Fibroblast of skin of right biceps (primary cell): Measurements from ENCODE around the gene AMBN.

Source experiments
- DNase-seq: peaks from one replicate; pipeline ENCODE4 v3.0.0-alpha.2; 2013

The AMBN gene, protein sequence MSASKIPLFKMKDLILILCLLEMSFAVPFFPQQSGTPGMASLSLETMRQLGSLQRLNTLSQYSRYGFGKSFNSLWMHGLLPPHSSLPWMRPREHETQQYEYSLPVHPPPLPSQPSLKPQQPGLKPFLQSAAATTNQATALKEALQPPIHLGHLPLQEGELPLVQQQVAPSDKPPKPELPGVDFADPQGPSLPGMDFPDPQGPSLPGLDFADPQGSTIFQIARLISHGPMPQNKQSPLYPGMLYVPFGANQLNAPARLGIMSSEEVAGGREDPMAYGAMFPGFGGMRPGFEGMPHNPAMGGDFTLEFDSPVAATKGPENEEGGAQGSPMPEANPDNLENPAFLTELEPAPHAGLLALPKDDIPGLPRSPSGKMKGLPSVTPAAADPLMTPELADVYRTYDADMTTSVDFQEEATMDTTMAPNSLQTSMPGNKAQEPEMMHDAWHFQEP

DNA sequence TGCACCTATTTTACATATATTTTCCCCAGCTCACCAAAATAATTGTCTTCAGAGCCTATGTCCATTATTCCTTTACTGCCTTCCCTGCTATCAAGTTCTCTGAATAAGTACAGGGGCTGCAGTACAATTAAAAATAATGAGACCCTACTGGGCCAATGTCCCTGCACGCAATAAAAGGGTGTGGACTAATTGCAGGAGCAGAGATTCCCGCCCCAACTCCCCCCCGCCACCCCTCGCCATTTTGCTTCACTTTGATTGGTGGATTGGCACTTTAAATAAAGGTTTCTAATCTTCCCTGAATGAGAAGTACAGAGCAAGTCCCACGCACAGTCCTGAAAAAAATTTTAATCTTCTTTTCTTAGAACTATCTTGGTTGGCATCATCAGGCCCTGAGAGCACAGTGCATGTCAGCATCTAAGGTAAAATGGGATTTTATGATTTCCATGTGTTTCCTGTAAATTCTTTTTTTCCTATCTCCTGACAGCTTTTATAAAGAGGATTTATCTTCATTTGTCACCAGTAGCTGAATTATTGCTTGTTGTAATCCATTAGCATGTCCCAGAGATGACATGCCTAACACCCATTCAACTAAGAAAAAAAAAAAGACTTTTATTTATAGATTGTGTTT is at the start of gene AMBN:
TSS of gene AMBN (plus strand) at position 302 of the 628 bp plus-strand sequence. CDS start at position 405, 103 bp downstream.
- no peak for DNase-seq

DNA sequence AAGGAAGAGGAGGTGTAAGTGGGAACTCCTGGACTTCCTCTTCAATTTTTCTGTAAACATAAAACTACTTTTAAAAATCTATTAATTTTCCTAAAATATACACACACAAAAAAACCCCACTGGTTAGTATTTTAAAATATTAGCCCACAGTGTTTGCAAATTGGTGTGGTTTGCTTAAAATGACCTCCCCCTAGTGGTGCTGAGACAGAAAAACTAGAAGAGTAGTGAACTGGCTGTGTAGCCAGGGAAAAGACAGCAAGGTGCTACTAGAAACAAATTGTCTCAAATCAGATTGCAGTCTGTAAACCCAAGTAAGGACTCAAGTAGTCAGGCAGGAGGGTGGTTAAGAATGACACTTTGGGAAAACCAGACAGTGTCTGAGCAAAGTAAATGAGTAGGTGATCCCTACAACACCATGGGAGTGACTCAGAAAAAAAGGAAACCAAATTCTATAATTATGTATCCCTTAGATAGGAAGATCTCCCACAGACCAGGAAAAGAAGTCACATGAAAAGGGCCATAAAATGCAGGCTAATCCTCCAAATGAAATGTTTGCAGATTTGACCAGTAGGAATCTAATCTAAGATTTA is 47.7 kb upstream of the AMBN start:
- no peak for DNase-seq

DNA sequence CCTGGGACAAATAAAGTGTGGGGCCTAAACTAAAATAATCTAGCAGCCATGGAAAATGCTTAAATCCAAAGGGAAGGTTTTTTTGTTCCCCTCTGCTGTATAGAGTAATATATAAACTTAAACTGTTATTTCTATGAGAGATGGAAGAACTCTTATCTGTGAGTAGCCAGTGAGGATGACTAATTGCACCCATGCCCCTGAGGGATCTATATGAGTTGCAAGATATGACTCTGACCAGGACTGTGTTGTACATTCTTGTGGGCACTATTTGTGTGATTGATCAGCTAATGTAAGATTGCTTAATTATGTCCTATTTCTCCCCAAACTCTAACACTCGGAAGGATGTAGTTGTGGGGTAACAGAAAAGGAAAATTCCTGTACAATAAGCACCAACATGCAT is 35.2 kb upstream of the AMBN start:
- DNase-seq: peak; percentile 8

DNA sequence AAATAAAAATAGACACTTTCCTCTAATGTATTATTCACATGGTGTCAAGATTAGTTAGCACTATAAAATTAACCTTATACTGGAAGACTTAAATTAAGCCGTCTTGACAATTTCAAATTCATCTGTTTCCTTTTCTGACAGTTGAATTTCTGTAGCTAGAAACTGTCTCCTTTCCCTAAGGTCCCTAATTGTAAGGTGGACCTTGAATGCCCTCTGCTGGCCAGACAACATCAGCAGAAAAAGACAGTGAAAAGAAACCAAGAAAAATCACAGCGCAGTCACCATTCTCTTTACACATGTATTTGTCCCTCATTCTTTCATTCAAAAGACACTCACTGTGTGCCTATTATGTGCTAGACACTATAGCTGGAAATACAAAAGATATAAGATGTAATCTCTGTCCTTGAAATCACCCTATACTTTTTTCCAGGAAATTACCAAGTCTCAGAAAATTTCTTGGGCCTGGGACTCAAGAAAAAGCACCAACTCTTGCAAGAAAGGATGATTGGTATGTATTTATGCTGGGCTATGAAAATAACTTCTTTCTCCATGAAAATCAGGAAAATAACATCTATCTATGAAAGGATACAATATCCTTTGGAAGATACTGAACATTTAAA is 32.7 kb upstream of the AMBN start:
- peak; percentile 22 for DNase-seq

DNA sequence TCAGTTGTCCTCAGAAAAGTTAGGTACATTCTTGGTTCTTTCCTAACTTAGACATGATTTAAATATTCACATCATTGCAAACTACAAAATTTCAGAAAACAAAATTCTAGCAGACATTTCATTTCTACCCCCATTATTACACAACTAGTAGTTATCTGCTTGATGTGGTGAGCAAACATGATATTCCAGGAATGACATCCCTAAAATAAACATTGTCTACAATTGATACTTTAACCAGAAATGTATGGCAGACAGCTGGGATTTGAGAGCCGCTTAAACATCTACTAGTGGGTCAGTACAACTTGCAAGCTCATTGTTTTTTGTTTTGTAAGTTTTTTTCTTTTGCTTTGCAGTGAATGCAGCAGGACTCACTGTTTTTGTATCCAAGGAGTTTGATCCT is 32.1 kb upstream of the AMBN start:
- peak; percentile 1 for DNase-seq

DNA sequence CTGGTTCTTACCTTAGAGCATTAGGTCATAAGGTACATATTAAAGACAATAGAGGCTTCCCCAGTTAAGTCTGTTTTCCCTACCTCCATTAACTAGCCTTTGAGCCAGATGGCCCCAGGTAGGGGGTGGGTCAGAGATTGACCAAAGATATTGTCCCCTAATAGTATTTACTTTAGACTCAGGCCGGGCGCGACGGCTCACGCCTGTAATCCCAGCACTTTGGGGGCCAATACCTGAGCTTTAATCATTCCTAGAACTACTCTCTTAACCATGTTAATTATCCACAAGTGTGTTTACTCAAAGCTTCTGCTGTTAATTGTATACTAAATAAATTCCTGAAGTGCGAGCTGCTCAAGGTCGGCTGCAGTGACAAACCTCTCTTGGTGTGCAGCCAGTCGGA is 28.0 kb upstream of the AMBN start:
- no peak for DNase-seq

DNA sequence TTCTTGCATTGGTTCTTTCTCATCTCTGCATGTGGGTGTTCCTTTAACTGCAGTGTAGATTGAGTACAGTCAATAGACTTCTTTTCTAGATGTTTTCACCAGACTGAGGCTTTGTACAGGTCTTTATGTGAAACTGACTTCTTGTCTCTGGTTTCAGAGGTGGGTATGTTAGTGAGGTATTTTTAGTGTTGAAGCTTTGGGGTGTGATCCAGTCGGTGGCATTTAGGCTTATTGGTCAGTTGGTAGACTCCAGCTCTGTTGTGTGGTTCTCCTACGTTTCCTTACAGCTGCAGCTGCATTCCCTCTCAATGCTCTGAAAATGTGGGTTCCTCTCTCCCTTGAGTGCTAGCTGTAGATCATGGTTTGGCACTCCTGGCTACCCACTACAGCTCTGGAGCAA is 21.3 kb upstream of the AMBN start:
- no peak for DNase-seq

DNA sequence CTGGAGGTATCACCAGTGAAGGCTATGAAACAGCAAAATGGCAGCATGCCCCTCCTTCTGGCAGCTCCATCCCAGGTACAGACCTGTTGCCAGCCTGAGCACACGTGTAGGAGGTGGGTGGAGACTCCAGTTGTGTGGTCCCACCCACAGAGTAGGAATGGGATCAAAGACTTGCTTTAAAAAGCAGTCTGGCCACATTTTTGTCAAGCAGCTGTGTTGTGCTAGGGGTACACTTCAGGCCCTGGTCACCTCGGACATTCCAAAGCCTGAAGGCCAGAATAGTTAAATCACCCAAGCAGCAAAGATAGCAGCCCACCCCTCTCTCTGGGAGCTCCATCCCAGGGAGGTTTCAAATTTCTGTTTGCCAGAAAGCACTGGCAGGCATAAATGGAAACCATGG is 20.3 kb upstream of the AMBN start:
- no peak for DNase-seq

DNA sequence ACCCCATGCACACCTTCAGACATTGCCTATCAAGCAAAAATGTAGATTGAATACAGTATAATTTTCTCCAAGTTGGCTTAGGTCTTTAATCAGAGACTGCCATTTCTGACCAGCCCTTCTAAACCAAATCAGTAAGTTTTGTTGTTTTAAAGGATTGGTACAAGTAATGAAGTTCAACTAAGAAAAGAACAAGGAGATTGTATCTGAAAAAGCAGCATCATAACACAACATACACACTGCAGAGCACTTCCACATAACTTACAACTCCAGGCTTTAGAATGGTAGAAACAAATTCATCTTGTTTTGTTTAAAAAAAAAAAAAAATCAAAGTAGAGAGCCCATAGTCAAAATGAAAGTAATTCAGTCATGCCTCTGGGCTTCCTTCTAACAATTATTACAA is 16.1 kb upstream of the AMBN start:
- DNase-seq: no peak

DNA sequence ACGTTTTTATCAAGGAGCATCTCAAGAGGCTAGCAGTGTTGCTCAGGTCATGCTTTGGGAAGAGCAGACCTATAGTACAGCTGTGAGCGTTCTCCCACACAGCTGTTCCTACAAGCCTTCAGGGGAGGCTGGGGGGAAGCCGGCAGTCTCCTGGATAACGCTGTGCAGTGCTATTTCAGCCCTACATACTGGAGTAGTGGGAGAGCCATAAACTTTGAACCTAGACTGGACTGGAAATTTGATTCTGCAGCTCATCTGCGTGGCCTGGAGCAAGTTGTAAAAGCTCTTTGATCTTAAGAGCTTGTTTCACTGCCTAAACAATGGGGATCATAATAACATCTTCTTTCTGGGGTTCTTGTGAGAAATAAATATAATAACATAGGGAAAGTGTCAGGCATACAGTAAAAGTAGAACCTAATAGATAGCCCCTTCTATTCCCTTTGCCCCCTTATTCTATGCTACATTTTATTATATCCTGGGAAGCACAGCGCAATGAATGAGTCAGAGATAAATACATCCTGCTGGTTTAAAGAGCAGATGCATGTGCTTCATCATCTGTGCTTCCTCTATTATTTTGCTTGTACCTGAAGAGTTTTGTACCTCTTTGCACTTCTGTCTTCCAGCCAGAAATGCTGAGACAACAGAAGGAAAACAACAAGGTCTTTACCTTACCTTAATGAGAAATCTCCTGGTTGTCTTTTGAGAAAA is 14.7 kb upstream of the AMBN start:
- DNase-seq: no peak

DNA sequence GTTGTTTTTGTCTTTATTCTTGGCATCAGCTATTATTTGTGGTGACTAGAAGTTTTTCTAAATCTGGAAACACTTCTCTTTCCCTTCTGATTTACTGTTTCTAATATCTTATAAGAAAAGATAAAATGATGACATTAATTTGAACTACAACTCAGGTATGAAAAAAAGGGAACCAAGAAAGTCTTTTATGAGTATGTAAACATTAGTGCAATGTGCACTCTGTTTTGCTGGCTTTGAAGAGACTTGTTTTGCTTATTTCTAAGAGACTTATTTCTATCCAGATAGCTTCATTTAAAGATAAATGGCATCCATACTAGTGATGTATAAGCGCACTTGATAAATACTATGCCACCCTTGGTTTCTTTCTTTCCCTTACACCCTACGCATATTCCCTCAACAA is 10.1 kb upstream of the AMBN start:
- no peak for DNase-seq

DNA sequence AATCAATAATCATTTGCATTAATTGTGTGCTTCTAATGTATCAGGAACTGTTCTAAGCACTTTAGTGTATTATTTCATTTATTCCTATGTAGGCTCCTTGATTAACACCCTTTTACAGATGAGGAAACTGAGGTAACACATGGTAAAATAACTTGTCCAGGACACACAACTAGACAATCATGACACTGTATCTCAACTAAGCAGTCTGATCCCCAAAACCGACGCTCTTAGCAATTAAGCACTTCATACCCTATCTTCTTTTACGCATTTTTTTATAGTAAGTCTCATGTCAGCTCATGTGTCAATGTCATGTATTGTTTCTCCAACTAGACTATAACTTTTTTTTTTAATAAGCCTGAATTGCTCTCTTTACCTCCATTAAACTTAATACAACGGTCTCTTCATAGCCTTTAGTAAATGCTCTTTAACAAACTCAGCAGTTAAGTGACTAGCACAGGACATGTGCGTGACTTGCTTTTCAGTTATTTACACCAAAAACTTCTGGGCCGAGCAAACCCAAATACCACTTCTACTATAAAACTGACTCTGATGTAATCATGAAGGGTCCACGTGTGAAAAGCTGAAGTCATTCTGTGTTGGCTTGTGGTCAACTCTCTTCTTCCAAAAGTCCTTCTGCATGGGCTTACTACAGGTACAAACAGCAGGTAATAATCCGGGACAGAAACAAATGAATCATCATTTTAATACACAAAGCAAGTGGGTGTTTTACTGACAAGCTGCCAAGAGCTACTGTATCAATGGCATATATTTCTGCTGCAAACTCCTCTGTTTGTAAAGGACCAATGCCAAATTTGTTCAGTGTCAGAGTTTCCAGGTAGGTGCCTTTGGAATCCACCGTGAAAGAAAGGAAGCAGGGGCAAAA is 7.9 kb upstream of the AMBN start:
- DNase-seq: no peak

DNA sequence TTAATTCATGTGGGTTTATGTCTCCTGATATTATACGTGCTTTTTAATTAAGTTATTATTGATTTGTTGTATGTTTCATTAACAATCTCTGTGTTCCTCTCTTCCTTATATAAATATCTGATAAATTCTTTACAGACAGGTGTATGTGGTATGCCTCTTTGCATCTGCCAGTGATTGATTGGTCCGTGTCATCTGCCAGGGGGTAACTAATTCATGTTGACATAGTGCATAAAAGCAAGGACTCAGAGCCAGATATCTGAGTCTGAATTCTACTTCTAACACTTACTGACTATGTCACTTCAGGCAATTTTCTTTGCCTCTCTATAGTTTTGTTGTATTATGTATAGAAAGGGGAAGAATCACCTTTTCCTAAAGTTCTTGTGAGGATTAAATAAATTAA is 5.2 kb upstream of the AMBN start:
- DNase-seq: no peak

DNA sequence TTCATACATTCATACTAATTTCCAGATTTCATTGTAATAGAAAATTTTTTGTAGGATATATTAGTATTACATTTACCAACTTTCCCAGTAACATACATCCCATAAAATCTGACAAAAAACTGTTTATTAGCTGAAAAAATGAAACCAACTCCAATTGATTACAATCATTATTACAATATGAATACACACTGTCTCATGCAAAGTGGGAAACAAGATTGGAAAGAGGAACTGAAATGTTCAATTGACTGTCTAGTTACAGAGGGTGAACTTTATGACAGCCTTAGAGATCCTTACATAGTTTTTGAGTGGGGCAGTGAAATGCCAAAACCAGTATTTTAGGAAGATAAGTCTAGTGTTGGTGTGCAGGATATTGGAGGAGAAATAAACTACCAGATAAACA is 2.3 kb upstream of the AMBN start:
- no peak for DNase-seq

DNA sequence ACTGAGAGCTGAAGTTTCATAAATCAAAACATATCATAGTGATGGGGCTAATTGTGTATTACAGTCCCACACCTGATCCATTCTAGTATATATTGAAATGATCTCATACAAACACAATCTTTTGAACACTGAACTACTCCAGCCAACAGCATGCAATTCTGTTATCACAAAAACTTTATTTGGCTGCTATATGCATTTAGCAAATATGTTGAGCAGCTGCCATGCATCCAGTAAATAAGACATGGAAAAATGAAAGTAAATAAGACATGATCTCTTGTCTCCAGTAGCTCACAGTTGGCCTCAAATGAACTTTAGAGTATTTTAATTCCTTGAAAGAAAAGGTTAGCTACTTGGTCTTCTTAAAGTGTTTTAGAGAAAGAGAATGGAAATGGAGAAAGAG is 2.1 kb downstream of the AMBN start:
- DNase-seq: no peak

DNA sequence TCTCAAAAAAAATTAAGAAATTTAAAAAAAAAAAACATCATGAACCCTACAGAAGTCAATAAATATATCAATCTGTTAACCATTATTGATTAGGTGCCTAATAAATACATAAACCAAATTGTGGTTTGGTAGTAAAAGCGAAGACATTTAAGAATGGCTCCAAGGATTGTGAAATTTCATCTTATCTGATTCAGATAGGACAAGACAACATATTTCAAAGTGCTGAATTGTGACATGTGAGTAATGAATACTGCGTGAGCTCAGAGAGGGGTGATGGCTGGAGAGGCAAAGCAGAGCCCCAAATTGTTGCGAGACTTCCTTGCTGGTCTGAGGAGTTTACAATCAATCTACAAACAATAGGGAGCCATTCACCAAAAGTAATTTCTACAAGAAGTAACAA is 8.2 kb downstream of the AMBN start:
- no peak for DNase-seq

DNA sequence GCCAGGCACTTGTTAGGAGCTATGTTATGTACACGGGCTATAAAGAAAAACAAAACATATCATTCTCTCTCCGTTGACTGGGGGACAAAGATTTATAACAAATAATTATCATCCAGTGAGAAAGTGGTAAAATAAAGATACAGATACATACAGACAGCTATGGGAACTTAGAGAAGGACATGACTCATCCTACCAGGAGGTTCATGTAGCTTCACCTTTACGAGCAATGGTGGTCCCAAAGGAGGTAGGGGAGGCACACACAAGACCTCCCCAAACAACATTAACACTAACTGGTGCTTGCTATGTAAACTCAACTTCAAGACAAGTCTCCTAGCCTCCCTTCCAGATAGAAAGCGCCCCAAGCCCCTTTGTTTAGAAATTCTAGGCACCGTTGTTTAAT is 8.9 kb downstream of the AMBN start:
- DNase-seq: no peak

DNA sequence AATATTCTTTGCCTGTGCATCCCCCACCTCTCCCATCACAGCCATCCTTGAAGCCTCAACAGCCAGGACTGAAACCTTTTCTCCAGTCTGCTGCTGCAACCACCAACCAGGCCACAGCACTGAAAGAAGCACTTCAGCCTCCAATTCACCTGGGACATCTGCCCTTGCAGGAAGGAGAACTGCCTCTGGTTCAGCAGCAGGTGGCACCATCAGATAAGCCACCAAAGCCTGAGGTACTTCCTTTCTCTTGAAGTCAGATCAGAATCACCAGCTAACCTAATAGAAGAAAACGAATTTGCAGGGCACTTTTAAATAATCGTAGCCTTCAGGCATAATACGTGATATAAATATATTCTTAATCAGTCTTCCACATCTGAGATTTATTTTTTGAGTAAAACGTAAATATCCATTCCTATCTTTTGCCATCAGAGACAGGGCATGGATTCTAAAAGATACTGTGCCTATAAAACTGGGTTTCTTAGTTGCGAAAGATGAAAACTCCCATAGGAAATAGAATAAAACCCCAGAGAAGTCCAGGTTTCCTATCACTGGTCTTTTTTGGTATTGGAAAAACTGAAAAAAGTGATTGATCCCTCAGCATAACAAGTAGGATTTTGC is 9.5 kb downstream of the AMBN start:
- DNase-seq: peak; percentile 65

DNA sequence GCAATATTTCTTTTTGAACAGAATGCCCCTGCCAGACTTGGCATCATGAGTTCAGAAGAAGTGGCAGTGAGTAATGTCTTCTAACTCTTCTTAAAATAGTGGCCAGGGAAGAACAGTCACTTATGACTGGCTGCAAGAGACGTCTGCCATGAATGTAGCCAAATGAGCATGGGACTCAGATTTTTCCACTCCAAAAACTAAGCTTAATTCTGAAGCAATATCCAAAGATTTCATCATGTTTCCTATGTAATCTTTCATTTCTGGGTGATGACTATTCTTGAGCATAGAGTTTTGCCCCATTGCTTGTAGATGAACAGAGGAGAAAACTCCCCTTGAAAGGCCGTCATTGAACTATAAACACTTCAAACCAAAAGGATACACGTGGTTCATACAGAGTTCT is 11.8 kb downstream of the AMBN start:
- peak; percentile 35 for DNase-seq

DNA sequence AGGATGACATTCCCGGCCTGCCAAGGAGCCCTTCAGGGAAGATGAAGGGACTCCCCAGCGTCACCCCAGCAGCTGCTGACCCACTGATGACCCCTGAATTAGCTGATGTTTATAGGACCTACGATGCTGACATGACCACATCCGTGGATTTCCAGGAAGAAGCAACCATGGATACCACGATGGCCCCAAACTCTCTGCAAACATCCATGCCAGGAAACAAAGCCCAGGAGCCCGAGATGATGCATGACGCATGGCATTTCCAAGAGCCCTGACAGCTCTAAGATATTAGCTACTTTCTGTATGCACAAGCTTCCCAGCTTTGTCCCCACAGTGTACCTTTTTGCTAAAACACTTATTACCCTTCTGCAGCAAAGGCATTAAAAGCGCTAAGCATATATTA is 14.4 kb downstream of the AMBN start:
- no peak for DNase-seq

DNA sequence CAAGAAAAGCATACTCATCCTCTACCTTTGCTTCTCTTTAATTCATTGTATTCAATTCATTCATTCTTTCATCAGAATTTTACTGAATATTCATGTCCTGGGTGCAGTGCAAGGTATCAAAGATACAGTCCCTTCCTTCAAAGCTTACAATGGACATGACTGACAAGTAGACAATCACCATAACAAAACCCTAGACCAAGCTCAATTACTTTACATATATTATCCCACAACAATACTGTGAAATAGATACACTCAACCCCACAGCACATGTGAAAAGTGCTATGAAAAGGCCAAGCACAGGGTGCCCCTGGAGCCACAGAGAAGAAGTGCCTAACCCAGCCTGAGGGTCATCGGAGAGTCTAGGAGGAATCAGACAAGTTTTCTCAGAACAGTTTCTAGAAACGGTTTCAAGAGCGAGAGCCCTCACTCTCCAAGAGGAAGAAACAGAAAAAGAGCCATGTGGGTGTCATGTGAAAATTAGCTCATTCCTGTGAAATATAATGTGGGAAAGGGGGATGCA is 15.3 kb downstream of the AMBN start:
- DNase-seq: no peak
